Heart right ventricle (tissue), 16 donors: Measurements from ENCODE around the gene GIMAP6. TPM values are rescaled to one million over a fixed set of nuclear protein-coding genes. Genes with fewer than 3 reads are reported as not detected.

Experiments used
- ATAC-seq, 8 donors: fragments of 200-7000 bp; cut with Tn5 transposase; one replicate each; pipeline ENCODE4 v1.9.1; 2020; ENCODE audit warnings: mild to moderate bottlenecking in 8 of 8, moderate library complexity in 8 of 8, moderate number of reproducible peaks in 1 of 8
- DNase-seq, 2 donors: peaks; one replicate each; pipeline ENCODE4 v3.0.0-alpha.2; 2020
- H3K27ac ChIP-seq, 10 donors: fragments of 200-600 bp; sonication (generic) in 2 of 10; one replicate each; pipeline versions ENCODE4 v1.5.0 to v1.8.0; 2020 to 2022; ENCODE audit warnings: mild to moderate bottlenecking in 3 of 10
- H3K27me3 ChIP-seq, 7 donors: fragments of 200-600 bp; one replicate each; pipeline ENCODE4 v1.8.0; 2021 to 2022; ENCODE audit warnings: mild to moderate bottlenecking in 2 of 7
- H3K36me3 ChIP-seq, 9 donors: fragments of 200-600 bp; sonication (generic) in 1 of 9; one replicate each; pipeline versions ENCODE4 v1.5.0 to v1.8.0; 2020 to 2022; ENCODE audit warnings: mild to moderate bottlenecking in 2 of 9
- H3K4me1 ChIP-seq, 9 donors: fragments of 200-600 bp; sonication (generic) in 1 of 9; one replicate each; pipeline versions ENCODE4 v1.5.0 to v1.8.0; 2020 to 2022; ENCODE audit warnings: mild to moderate bottlenecking in 4 of 9
- H3K4me3 ChIP-seq, 10 donors: fragments of 200-600 bp; sonication (generic) in 2 of 10; one replicate each; pipeline versions ENCODE4 v1.5.0 to v1.8.0; 2020 to 2022; ENCODE audit warnings: mild to moderate bottlenecking in 7 of 10, moderate library complexity in 2 of 10
- H3K9me3 ChIP-seq, 11 donors: fragments of 200-600 bp in 10 of 11; sonication (generic) in 2 of 11; one replicate each; pipeline versions ENCODE4 v1.5.0 to v1.8.0; 2013 to 2022; ENCODE audit warnings: mild to moderate bottlenecking in 2 of 11, control low read depth in 1 of 11, moderate library complexity in 1 of 11
- WGBS, 2 donors: extraction: QIAGEN DNeasy Blood & Tissue Kit; methylation state at CpG; one replicate each; pipeline ENCODE4 v1.1.7; 2013; ENCODE audit warnings: inconsistent platforms in 1 of 2; 5-methylcytosine and 5-hydroxymethylcytosine counted together
- intact Hi-C, 10 donors: fragments of 100-400 bp; cut with DNase I; formaldehyde crosslinking; loops; one replicate each; pipeline versions ENCODE4 v1.11.1 to v1.14.2; 2022
- polyA plus RNA-seq, 2 donors: library from polyadenylated mRNA; stranded (reverse); fragments of 200-250 nt; gene quantifications; one replicate each; pipeline ENCODE4 v1.2.3, GENCODE V29; 2013
- total RNA-seq, 10 donors: library from RNA; stranded (reverse); fragmentation: NEBNext Ultra II Directional in 3 of 10; extraction: Animal tissue kit (Norgen Biotek cat#: 25700) in 3 of 10; gene quantifications; one replicate each; pipeline versions ENCODE4 v1.2.1 to v1.2.4, GENCODE V29; 2021 to 2023
- TF ChIP-seq, protein P1 (sequence below), 9 donors: fragments of 200-600 bp; sonication (generic) in 2 of 9; IDR thresholded peaks; one replicate each; pipeline versions ENCODE4 v1.5.0 to v1.8.0; 2021 to 2022; ENCODE audit warnings: antibody characterized with exemption in 9 of 9, mild to moderate bottlenecking in 5 of 9, moderate library complexity in 1 of 9
- donor health status: Arrhythmogenic right ventricular cardiomyopathy.
- donor health status: ischemic (EF 13 %, LVEDD 7.1; RV severe dilation, severe dysfunction).
- donor health status: healthy with polysubstance abuse.
- donor health status: DM: no; HTN: yes; CAD: no.
- donor health status: DM: no; HTN: no; CAD: no.
- donor health status: ischemic (EF 25% LVEDD 6.9; RV normal size, moderate dysfunction).
- donor health status: ischemic (EF 25% LVEDD 5.7; RV mildly dilated, moderate dysfunction).
- donor health status: healthy.
- donor health status: DM: yes; HTN: yes; CAD: no.
- donor health status: Ischemic cardiomyopathy.
- donor health status: ischemic (EF 35%, LVEDD 5.7; RV mildly dilated, moderate dysfunction).
- donor health status: nonischemic (EF 11% LVEDD 7.7; RV severe dilation, severe dysfunction).
- donor health status: DM: yes; HTN: yes; CAD: no.
- donor health status: PGD.
- donor health status: ischemic (EF 29% LVEDD 5.4; RV normal size, mild dysfunction).
- donor health status: nonischemic (EF 23%, LVEDD 6.1; RV moderate dilation, normal function).

The GIMAP6 gene
- total and polyA plus RNA-seq, 12 donors = 13.7 to 42.9 (median 24.5) TPM

DNA sequence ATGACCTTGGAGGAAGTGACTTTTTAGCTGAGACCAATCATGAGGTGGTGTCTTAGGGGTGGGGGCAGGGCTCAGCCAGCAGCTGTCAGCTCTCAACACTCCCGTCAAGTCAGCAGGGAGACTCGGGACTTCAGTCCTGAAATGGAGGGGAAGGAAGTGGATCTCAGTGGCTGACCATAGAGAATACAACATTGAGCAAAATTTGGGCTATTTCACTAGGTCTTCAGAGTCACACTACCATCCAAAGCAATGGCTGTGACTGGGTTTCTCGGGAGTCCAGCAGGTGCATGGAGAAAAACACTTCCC, 16.8 kb upstream of the GIMAP6 start:
- H3K9me3 ChIP-seq = peaks cover 0 to 9% (median 0%) of the 10 kb centered on the region in 11 donors
- intact Hi-C loops = no loop called here
- peak in 2 of 8 donors; percentile 27 to 51 for ATAC-seq
- peaks cover 0 to 14% (median 10%) of the 10 kb centered on the region in 9 donors for H3K4me1 ChIP-seq
- peak overlapping the region in 3 of 10 donors; percentile 27 to 56 (median 48) for H3K27ac ChIP-seq
- WGBS, 2 donors = 42 to 45% methylated on average over 3 of the region's 3 CpGs
- H3K27me3 ChIP-seq = no peaks in the 10 kb centered on the region
- TF ChIP-seq, protein P1, sequence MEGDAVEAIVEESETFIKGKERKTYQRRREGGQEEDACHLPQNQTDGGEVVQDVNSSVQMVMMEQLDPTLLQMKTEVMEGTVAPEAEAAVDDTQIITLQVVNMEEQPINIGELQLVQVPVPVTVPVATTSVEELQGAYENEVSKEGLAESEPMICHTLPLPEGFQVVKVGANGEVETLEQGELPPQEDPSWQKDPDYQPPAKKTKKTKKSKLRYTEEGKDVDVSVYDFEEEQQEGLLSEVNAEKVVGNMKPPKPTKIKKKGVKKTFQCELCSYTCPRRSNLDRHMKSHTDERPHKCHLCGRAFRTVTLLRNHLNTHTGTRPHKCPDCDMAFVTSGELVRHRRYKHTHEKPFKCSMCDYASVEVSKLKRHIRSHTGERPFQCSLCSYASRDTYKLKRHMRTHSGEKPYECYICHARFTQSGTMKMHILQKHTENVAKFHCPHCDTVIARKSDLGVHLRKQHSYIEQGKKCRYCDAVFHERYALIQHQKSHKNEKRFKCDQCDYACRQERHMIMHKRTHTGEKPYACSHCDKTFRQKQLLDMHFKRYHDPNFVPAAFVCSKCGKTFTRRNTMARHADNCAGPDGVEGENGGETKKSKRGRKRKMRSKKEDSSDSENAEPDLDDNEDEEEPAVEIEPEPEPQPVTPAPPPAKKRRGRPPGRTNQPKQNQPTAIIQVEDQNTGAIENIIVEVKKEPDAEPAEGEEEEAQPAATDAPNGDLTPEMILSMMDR (IDR thresholded peaks at IDR 0.05) = no peak
- DNase-seq = no peak
- H3K4me3 ChIP-seq = no peak overlapping the region
- no peaks in the 10 kb centered on the region for H3K36me3 ChIP-seq

DNA sequence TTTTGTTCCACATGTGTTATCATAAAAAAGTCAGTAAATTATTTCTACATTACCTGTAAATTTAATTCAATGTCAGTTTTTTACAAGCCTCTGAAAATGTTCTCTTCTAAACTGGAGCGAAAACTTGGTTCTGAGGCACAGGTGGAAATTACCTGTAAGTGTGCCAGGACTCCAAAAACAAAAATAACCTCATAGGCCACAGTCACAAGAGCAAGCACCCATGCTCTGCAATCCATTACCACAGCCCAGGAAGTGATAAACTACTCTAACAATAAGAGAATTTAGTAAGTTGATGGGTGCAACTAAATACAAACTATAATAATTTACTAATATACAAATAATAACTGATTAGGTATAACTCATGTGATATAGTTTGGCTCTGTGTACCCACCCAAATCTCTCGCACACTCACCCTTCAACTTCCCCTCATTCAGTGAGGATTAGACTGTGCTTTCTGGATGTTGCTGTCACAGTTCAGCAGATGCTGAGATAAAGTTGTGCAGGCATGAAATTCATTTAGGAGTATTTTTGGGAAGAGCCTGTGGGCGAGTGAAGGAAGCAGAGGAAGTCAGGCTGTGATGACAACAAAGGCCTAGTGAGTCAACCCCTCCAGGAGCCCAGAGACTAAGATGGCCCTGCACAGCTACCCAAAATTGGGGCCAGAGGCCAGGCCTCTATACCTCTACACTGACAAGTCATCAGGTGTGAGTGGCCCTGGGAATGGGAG, 16.3 kb upstream of the GIMAP6 start:
- Histone ChIP-seq H3K4me1 (peaks cover 0 to 14% (median 10%) of the 10 kb centered on the region in 9 donors), H3K36me3 (no peaks in the 10 kb centered on the region), H3K27me3 (no peaks in the 10 kb centered on the region), H3K4me3 (no peak overlapping the region), H3K9me3 (peaks cover 0 to 9% (median 0%) of the 10 kb centered on the region in 11 donors), H3K27ac (peak overlapping the region in 5 of 10 donors; percentile 27 to 56 (median 40))
- intact Hi-C loops = no loop called here
- ATAC-seq (peak in 5 of 8 donors; percentile 34 to 53 (median 42)), DNase-seq (no peak)
- TF ChIP-seq, protein P1 (IDR thresholded peaks at IDR 0.05) = no peak
- WGBS, 2 donors = 60 to 62% methylated on average over 3 of the region's 3 CpGs

DNA sequence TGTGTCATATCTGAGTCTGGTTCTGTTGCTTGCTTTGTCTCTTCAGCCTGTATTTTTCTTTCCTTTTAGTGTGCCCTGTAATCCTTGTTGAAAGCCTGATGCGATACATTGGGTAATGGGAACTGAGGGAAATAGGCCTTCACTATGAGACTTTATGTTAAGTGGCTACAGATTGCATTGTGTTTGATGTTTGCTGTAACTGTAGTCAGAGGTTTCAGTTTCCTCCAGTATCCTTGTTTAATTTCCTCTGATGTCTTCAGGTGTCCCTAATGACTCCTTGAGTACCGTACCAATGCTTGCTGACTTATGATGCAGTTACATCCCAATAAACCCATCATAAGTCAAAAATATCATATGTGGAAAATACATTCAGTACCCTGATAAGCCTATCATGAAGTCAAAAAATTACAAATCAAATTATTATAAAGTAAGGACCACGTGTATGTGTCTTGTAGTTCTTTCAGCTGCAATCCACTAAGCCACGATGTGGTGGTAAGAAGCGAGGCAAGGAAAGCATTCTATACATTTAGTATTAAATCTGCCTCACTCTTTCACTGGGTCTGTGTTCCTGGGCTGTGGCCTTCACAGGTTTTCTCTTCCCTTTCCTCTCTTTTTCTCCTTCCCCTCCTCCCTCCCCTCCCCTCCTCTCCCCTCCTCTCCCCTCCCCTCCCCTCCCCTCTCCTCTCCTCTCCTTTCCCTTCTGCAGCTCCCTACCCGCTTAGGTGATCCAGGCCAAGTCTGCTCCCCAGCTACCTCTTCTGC, 13.3 kb upstream of the GIMAP6 start:
- TF ChIP-seq, protein P1 (IDR thresholded peaks at IDR 0.05) = no peak
- ATAC-seq (no peak), DNase-seq (no peak)
- H3K9me3 ChIP-seq = peaks cover 0 to 9% (median 0%) of the 10 kb centered on the region in 11 donors
- no peak overlapping the region for H3K27ac ChIP-seq
- no peaks in the 10 kb centered on the region for H3K36me3 ChIP-seq
- intact Hi-C loops = no loop called here
- H3K27me3 ChIP-seq = no peaks in the 10 kb centered on the region
- peaks cover 0 to 14% (median 10%) of the 10 kb centered on the region in 9 donors for H3K4me1 ChIP-seq
- no peak overlapping the region for H3K4me3 ChIP-seq
- 80 to 86% methylated on average over 5 to 6 of the region's 6 CpGs for WGBS, 2 donors

DNA sequence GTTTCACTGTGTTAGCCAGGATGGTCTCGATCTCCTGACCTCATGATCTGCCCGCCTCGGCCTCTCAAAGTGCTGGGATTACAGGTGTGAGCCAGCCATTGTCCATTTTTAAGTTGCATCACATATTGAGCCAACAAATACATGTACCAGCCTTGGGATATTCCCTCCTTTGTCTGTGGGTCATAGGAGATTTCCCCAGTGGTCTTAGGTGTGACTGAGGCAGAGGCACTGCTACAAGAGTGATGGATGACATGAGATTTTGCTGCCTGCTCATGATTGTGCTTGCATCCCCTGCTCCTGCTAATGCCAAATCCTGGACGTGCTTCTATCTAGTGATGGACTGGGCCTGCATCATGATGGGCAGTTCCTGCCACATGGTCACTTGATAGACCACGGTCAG, 10.7 kb upstream of the GIMAP6 start:
- intact Hi-C loops = no loop called here
- ATAC-seq (no peak), DNase-seq (no peak)
- Histone ChIP-seq H3K4me3 (no peak overlapping the region), H3K27me3 (no peaks in the 10 kb centered on the region), H3K4me1 (peaks cover 0 to under 1% (median 0%) of the 10 kb centered on the region in 9 donors), H3K36me3 (no peaks in the 10 kb centered on the region), H3K27ac (no peak overlapping the region), H3K9me3 (peaks cover 0 to 27% (median 3%) of the 10 kb centered on the region in 11 donors)
- TF ChIP-seq, protein P1 (IDR thresholded peaks at IDR 0.05) = no peak
- WGBS, 2 donors = 91 to 93% methylated on average over 5 of the region's 5 CpGs
